ENCODE measurements around the gene RNF223.

Gene RNF223

DNA sequence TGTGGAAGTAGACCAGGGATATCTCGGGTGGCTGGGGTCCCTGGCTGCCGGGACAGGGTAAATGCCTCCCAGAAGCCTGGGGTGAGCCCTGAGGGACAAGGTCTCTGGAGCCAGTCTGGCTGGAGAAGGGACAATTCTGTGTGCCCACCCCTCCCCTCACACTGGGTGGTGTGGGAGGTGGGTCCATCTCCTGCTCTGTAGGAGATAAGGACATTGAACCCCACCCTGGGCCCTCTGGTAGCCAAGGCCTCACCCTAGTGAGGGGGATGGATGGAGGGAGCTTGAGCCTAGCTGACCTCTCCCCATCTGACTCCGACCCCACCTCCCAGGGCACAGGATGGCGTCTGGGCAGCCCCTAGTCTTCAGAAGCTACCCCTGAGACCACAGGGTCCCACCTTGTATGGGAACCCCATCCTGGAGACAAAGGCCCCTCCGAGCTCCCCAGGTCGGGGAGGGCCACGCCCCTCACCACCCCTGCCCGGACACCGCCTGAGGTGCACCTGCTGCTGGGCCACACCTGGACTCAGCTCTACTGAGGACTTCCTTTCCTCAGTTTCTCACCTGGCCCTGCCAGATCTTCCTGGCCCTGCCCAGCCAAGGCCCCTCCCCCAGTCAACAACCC, 49.8 kb downstream of the RNF223 start:
- no peak for DNase-seq

DNA sequence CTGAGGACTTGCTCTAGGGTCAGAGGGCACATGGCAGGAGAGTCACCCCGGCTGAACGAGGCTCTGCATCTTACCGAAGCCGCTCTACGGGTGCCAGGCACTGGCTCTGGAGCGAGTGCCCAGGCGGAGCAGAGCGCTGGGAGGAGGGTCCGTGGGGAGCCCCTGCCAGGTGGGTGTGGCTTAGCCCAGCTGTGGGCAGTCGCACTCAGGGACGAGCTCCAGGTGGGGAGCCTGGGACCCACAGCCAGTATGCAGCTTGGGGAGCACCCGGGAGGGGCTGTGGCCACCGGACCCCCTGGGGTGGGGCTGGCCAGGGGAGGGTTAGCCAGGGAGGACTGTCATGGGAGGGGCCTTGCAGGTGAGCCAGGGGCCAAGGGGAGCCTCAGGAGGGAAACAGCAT, 50.4 kb downstream of the RNF223 start:
- no peak for DNase-seq

DNA sequence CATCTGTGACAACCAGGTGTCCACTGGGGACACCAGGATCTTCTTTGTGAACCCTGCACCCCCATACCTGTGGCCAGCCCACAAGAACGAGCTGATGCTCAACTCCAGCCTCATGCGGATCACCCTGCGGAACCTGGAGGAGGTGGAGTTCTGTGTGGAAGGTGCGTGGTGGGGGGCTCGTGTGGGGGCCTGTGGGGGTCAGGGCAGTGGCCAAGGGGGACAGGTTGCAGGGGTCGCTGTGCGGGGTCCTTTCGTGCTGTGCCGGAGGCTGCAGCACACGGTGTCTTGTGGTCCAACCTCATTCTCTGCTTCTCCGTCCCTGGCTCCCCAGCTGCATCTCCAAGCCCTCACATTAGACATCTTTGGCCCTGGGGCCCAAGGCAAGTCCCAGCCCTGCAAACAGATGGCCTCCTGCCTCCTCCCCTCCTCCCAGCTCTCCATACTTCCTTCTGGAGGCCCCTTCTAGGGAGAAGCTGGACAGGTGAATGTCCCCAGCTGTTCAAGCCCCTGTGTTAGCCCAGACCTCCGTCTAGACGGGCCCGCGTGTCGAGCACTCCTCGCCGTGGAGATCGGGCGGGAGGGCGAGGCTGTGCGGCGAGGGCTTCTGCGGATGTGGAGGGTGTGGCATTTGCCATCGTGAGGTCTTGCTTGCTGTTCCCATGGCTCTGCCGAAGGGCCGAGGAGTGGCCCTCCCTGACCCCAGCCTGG, 51.6 kb downstream of the RNF223 start:
- DNase-seq: no peak

DNA sequence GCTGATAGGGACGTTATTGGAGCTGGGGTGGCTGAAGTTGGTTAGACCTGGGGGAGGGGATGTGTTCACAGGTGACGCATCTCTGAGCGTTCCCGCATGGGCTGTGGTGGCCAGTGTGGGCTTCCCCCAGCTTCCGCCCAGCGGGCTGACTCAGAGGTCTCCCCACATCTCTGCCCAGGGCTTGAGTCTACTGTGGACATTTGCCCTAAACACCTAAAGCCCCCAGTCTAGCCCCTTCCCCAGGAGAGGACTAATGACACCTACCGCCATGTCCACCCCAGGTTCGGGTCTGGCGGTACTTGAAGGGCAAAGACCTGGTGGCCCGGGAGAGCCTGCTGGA, 52.2 kb downstream of the RNF223 start:
- DNase-seq: no peak

DNA sequence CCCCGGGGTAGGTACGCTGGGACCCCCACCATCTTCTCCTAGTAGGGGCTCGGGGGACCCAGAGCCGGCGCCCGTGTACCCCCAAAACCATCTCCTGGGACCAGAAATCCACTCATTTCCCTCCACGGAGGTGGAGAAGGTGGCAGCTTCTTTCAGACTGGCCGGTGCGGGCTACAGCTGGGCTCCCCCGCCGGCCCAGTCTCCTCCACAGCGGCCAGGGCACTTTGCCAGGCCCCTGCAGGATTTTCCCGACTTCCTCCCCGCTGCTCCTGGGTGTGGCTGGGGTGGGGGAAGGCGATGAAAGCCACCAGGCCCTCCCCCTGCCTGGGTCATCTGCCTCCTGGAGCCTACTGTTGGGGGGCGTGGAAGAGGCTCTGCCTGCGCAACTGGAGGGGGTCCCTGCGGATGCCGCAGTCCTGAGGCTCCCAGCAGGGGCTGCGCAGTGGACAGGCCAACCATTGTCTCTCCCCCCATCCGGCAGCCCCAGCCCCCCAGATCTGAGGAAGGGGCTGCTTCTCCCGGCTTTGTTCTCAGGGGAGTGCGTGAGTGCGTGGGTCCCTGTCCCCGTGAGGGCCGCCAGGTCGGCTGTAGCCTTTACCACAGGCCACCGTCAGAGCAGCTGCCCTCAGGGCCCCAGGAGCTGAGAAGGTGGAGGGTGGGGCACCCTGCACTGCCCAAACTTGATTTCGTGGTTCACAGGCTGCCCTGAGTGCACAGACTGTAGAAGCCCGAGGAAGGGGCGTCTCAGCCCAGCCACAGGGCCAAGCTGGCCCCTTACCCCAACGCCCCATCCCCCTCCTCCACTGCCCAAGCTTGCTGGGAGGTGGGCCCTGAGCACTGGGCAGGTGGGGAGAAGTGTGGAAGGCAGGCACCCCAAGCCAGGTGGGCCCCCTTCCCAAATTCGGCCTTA, 52.8 kb downstream of the RNF223 start:
- DNase-seq: no peak
